Endothelial cell of hepatic sinusoid (primary cell): ENCODE measurements around the gene VN1R4.
"Not testable (repeated sequence)": the region's sequence is repeated elsewhere in the genome, so short reads cannot be mapped to it uniquely, and the experiment has no call there.

ENCODE experiments used
- in situ Hi-C: cut with HindIII; loops from 2 replicates; pipeline ENCODE4 v1.10.0; 2017; ENCODE audit warnings: low sequenced_read_pairs

Gene VN1R4, protein sequence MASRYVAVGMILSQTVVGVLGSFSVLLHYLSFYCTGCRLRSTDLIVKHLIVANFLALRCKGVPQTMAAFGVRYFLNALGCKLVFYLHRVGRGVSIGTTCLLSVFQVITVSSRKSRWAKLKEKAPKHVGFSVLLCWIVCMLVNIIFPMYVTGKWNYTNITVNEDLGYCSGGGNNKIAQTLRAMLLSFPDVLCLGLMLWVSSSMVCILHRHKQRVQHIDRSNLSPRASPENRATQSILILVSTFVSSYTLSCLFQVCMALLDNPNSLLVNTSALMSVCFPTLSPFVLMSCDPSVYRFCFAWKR

DNA sequence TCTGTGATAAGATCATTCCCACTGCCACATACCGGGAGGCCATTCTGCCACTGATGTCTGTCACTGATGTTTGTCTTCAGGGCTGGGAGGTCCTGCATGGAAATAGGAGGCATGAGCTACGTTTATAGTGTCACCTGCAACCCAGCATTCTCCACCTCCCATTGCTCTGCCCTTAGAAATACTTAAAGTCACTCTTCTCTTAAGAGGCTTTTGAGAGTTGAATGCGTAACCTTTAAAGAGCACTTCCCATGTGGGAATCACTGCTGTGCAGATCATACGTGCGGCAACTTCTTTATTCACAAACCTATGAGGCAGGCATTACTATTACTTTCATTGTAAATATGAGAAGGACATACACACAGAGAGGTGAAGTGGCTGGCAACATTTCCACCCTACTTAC, at the start of gene VN1R4:
Gene VN1R4, minus strand, starts transcription at position 101 of the 400 bp plus-strand sequence. Its CDS starts 58 bp downstream, at position 43.
- in situ Hi-C loops: not testable (repeated sequence)

DNA sequence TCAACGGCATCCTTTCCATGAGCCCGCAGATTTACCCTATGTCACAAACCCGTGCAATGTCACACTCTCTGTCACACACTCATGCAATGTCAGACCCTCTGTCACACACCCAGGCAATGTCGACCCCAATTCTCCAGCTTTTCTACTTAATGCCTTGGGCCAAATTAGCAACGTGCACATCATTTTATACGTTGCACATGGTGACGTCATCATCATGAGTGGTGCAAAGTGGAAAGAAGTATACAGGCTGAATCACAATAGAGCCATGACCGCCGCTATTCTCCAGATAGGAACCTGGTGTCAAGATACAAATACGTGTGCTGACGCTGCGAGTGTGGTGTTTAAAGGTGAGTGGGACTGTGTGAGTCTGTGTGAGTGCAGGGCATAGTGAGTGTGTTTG, 44.4 kb upstream of the VN1R4 start:
- in situ Hi-C loops: no loop called here

DNA sequence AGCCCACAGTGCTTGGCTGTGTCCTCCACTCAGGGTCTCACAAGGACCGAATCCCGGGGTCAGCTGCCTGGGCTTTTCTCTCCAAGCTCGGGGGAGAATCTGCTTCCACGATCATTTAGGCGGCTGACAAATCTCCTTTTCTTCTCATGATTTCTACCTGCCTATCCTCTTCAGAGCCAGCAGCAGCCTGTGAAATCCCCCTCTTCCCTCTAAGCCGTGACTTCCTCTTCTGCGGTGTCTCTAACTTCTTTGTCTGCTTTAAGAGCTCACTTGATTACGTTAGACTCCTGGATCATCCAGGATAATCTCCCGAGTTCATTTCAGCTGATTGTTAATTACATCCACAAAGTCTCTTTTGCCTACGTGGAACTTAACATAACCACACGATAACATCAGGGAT, 43.5 kb upstream of the VN1R4 start:
- in situ Hi-C loops: no loop called here

DNA sequence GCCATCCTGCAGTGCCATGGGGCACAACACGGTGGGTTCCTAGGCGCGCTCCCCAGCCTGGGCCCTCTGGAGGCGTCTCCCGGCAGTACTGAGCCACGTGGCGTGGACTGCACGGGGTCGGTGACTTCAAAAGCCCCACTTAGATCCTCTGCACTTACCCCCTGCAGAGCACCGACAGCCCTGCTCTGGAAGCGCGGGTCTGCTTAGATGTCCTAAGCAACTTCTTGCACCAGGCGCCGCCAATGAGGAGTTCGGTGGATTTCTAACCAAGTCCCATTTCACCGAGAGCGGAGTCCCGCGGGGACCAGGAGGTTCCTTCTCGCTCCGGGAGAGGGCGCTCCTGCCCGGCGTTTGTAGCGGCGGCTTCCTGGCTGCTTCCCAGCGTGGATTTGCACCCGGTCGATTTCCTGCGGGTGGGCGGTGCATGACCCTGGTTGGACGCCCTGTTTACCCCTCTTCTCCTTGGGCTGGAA, 40.9 kb upstream of the VN1R4 start:
- in situ Hi-C loops: no loop called here

DNA sequence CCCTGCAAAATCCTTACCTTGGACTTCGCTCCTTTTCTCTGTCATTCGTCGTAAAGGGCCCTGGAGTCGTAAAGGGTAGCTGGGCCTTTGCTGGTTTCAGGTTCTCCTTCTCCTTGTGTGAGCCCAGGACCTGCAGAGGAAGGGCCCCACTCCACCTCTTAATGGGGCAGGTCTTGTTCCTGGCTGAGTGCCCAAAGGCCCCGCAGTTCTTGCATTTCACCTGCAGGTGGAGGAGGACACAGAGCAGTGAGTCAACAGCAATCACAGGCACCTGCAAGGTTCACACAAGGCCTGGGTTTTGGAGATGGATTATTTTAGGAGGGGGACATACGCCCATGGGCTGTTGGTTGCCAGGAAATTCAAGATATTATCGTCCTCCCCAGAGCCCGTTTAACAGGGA, 33.8 kb upstream of the VN1R4 start:
- in situ Hi-C loops: not testable (repeated sequence)

DNA sequence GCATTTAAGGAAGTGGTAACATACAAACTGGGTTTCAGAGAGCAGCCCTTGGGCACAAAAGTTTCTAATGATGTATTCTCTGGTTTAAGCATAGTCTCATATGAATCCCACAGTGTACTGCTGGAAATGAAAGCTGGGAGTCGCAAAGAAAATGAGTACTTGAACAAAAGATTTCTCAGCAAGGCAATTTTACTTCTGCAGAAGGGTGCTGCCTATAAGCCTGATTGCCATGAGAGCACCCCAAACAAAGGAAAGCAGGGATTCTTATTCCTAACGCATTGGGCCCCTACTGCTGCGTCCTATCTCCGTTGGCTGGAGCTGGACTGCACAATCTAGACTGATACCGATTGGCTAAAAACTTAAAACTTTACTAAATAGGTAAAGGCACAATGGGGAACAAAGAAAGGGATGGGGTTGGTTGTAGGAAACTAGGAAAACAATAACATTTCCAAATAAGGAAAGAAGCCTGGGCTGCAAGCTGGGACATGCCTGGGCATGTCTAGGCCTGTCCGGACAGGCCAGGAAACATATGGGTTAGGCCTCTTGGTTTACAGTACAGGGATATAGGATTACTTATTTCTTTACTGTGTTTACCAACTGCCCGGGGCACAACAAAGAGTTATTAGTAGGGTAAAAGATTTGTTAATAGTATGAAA, 27.4 kb upstream of the VN1R4 start:
- in situ Hi-C loops: no loop called here

DNA sequence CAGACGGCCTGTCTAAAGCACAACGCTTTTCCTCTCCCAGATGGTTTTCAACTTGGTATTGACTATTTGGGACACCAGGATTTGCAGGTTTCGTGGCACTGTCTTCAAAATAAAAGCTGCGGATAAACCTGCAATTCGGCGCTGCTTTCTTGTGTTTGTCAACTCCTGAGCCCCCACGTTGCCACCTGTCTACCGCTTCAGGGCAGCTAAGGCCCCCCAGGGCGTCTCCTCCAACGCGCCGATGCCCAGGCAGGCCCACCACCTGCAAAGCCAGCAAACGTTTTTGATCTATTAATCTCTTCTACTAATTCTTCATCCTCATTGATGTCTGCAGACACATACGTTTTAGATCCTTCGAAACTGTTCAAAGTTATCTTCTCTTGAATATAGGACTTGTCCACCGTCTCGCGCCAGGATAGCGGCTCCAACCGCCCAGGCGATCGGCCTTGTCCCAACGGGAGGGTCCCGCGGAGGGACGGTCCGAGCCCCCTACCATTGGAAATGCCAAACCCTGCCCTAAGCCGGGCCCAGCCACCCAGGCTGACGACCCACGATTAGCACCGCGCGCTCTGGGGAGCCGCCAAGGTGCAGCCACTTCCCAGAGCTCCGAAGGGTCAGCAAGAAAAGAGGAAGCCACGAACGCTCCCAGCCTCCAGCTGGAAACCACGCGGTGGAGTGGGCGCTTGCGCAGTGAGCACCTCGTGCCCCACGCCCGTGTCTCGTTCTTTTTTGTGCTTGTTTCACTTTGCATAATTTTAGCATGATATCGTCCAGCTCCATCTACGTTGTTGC, 23.4 kb upstream of the VN1R4 start:
- in situ Hi-C loops: no loop called here

DNA sequence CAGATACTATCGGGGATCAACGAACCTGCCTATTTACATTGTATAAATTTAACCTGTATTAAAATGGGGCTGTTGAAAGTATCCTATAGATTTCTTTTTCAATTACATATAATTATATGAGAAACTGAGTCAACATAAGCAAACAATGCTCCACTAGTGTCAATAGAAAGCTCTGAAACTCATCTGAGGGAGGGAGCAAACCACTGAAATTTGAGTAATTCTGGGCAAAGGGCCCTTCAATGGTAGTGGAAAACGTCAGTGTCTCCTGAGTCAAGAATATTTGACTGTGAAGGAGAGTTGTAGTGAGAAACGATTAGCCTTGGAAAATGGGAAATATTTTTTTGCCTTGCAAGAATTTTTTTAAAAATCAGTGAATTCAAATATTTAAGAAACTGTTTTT, 17.6 kb upstream of the VN1R4 start:
- in situ Hi-C loops: no loop called here

DNA sequence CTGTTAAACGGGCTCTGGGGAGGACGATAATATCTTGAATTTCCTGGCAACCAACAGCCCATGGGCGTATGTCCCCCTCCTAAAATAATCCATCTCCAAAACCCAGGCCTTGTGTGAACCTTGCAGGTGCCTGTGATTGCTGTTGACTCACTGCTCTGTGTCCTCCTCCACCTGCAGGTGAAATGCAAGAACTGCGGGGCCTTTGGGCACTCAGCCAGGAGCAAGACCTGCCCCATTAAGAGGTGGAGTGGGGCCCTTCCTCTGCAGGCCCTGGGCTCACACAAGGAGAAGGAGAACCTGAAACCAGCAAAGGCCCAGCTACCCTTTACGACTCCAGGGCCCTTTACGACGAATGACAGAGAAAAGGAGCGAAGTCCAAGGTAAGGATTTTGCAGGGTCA, 14.4 kb upstream of the VN1R4 start:
- in situ Hi-C loops: not testable (repeated sequence)

DNA sequence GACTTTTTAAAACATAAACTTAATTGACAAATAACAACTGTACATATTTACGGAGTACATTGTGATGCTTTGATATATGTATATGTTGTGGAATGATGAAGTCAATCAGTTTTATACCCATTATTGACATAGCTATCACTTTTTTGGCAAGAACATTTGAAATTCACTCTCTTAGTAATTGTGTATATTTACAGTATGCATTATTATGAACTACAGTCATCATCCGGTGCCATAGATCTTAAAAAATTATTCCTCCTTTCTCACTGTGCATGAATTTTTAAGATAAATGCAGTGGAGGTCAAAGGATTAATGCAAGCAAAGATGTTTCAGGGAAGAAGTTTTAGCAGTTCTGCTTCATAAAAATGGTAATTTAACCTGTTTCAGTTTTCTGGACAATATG, 8.0 kb upstream of the VN1R4 start:
- in situ Hi-C loops: no loop called here

DNA sequence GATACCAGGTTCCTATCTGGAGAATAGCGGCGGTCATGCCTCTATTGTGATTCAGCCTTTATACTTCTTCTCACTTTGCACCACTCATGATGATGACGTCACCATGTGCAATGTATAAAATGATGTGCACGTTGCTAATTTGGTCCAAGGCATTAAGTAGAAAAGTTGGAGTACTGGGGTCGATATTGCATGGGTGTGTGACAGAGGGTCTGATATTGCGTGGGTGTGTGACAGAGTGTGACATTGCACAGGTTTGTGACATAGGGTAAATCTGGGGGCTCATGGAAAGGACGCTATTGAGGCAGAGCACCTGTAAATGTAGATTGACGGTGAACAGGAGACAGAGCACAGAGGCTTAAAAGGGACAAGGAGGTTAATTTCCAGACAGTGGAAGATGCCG, 4.5 kb upstream of the VN1R4 start:
- in situ Hi-C loops: no loop called here

DNA sequence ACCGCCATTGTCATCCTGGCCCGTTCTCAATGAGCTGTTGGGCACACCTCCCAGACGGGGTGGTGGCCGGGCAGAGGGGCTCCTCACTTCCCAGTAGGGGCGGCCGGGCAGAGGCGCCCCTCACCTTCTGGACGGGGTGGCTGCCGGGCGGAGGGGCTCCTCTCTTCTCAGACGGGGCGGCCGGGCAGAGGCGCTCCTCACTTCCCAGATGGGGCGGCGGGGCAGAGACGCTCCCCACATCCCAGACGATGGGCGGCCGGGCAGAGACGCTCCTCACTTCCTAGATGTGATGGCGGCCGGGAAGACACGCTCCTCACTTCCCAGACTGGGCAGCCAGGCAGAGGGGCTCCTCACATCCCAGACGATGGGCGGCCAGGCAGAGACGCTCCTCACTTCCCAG, 2.3 kb upstream of the VN1R4 start:
- in situ Hi-C loops: not testable (repeated sequence)

DNA sequence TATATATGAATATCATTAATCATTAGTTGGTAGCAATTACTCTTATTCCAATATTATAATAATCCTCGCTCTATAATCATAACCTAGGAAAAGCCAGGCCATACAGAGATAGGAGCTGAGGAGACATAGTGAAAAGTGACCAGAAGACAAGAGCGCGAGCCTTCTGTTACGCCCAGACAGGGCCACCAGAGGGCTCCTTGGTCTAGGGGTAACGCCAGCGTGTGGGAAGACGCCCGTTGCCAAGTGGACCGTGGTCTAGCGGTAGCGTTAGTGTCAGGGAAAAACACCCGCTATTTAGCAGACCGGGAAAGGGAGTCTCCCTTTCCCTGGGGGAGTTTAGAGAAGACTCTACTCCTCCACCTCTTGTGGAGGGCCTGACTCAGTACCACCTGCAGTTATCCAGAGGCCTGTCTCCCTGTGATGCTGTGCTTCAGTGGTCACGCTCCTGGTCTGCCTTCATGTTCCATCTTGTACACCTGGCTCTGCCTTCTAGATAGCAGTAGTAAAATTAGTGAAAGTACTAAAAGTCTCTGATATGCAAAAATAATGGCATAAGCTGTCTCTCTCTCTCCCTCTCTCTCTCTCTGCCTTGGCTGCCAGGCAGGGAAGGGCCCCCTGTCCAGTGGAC, 9.7 kb downstream of the VN1R4 start, which contains the start of gene VN1R2:
Gene VN1R2, plus strand, starts transcription at position 578 of the 628 bp plus-strand sequence. CDS start 84 bp downstream, outside the sequence.
- in situ Hi-C loops: not testable (repeated sequence)

DNA sequence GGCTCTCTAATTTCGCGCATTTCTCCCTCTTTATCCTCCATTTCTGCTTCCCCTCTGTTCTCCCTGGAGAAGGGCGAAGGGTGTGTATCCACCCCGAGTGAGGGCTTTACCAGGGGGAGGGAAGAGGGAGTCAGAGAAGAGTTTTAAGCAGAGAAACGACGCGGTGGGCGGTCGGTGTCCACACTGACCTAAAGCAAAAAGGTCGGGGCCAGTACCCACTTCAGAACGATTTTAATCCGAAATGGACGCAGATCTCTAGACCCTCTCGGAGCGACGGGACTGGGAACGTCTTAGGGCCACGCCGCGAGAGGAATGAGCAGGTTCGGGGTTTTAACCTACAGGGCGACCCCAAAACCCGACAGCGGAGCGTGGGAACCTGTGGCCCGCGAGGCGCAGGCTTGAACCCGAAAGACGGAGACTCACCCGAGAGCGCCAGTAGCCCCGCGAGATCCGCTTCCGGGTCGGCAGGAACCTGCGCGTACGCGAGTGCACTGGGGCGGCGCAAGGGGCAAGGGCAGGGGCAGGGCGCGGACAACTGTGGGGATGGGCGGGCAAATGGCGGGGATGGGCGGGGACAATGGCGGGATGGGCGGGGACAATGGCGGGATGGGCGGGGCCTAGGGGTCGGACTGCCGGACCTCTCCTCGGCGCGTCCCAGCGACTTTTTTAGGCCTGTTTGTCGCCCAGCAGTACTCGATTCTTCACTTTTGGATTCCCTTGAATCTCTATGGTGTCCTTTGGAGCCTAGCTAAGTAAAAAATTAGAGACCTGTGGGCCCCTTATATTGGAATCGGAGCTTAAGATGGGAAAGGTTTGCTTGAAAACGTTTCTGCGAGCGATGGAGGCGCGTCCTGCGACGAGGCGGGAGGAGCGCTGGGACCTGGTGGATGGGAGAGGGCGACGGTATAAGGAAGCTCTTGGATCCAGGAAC, 12.8 kb downstream of the VN1R4 start, which contains the start of gene ZNF677:
Gene ZNF677, minus strand, starts transcription at position 463 of the 931 bp plus-strand sequence. CDS start 3,323 bp downstream, outside the sequence.
- in situ Hi-C loops: no loop called here

DNA sequence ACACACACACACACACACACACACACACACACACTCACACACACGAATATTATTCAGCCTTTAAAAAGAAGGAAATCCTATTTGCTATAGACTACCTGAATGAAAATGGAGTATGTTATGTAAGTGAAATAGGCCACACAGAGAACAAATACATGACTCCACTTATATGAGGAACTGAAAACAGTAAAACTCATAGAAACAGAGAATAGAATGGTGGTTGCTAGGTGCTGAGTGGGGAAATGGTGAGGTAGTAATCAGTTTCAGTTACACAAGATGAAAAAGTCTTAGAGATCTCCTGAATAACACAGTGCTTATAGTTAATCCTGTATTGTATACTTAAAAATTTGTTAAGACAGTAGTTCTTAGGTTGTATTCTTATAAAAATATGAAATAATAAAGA, 21.0 kb downstream of the VN1R4 start:
- in situ Hi-C loops: no loop called here

DNA sequence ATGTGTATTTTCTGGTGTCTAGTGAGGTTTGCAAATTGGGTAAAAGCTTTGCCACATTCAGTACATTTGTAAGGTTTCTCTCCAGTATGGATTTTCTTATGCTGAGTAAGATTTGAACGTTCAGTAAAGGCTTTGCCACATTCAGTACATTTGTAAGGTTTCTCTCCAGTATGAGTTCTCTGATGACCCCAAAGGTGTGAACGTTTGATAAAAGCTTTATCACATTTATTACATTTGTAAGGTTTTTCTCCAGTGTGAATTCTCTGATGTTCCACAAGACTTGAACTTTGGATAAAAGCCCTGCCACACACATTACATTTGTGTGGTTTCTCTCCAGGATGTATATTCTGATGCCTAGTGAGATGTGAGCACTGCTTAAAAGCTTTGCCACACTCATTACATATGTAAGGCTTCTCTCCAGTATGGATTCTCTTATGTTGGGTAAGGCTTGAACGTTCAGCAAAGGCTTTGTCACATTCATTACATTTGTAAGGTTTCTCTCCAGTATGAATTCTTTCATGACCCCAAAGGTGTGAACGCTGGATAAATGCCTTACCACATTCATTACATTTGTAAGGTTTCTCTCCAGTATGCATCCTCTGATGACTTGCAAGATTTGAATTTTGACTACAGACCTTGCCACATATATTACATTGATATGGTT, 30.3 kb downstream of the VN1R4 start:
- in situ Hi-C loops: no loop called here

DNA sequence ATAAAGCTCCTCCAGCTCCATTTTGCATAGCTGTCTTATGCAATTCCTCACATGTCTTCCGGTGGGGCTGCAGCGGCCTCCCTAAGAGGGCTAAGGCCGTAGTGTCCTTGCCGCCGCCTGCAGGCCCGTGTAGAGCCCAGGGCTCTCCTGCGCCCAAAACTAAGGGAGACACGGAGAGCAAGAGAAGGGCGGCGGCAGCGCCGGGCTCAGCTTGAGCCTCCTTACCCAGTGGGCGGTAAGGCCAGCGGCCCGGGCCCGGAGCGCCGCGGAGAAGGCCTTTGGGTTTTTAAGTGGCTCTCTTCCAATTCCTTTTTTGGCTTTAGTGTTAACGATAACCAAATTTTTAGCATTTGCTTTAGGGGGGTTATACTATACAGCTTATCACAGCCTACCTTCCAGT, 42.9 kb downstream of the VN1R4 start:
- in situ Hi-C loops: no loop called here

DNA sequence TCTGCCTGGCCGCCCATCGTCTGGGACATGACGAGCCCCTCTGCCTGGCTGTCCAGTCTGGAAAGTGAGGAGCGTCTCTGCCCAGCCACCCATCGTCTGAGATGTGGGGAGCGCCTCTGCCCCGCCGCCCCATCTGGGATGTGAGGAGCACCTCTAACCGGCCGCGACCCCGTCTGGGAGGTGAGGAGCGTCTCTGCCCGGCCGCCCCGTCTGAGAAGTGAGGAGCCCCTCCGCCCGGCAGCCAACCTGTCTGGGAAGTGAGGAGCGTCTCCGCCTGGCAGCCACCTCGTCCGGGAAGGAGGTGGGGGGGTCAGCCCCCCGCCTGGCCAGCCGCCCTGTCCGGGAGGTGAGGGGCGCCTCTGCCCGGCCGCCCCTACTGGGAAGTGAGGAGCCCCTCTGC, 44.8 kb downstream of the VN1R4 start:
- in situ Hi-C loops: not testable (repeated sequence)
